Hippocampal formation (tissue), 2 donors: ENCODE measurements around the gene PEX11G.
"Not testable (repeated sequence)": the region's sequence is repeated elsewhere in the genome, so short reads cannot be mapped to it uniquely, and the experiment has no call there.

Experiments used
- DNase-seq, 2 donors: peaks; one replicate each; lab custom pipeline; 2025; lab: John Stamatoyannopoulos, UW

PEX11G gene

GRCh38 chr19:7433456-7433855 lies 55.4 kb downstream of the PEX11G start:
- DNase-seq: not testable (repeated sequence)

- DNase-seq: no peak
These were observed 59.1 kb downstream of the PEX11G start for GRCh38 chr19:7429638-7430282.

DNA sequence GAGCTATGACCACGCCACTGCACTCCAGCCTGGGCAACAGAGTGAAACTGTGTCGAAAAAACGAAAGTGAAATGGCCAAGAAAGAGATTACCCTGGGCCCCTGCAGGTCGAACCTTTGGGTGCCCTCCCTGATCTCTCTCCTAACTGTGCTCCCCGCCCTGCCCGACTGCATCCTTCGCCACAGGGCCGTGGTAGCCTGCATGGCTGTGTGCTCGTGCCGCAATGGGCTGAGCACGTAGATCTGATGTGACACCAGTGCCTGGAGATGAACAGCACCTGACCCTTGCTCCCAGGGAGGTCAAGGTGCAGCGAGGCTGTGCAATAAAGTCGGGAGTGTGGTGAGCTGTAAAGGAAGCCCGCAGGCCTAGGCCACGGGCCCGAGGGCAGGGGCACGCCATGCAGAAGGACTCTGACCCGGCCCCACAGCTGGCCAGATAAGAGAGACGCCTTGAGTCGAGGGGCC lies 60.2 kb downstream of the PEX11G start:
- no peak for DNase-seq

DNA sequence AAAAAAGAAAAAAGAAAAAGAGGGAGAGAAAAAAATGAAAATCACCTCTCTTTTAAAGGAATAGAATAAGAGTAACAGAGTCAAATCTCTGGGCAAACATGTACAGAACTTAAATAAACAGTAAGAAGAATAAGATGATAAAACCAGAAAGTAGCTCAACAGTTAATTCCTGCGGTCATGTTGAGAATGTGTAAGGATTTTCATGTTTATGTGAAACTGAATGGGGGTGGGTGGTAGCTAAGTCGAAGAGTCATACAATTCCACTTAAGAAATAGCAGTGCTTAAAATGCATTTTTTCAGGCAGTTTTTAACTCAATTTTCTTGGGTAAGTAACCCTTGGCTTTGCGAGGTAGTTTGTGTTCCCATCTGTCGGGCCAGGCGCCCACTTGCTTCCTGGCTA lies 60.9 kb downstream of the PEX11G start:
- no peak for DNase-seq

- DNase-seq: no peak
These were observed 61.8 kb downstream of the PEX11G start for GRCh38 chr19:7426986-7427385.
